HG03342 (cell line): ENCODE measurements around the gene BTBD1.

Experiments used
- ATAC-seq: cut with Tn5 transposase; IDR thresholded peaks from one replicate; pipeline ENCODE4 v1.9.1; 2021; ENCODE audit warnings: mild to moderate bottlenecking, moderate library complexity; ENCODE audit not compliant: unreplicated experiment

Gene BTBD1

DNA sequence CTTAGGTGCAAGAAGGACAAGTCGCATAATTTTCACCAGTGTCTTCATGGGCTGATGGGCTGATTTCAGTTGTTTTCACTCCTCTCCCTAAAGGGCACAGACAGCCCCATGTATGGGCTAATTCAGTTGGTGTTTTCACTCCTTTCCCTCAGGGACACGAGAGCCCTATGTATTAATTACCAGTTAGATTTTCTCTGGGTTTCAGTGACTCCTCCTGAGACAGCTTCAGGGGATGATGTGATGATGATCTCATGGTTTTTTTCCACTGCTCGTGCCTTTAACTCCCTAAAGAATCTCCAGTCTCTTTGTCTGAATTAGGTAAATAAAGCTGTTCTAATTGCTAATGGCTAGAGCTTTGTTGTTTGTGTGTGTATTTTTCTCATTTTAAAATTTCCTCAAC is 71.1 kb downstream of the BTBD1 start:
- no peak for ATAC-seq

DNA sequence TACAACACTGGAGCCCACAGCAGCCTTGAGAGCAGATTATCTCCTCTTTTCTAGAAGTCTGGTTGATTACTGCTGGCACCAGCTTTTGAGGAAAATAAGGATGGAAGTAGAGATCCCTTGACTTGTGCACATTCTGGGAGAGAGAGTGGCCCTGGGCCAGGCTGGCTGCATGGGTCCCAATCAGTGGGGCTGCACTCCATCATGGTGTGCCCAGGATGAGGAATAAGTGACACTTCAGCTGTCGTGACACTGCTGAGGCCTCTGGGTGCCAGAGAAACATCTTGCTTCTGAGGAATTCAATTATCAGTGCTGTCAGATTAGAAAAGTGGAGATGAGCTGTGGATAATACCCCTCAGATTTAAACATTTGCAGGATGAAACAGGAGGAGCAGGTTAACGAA is 72.0 kb downstream of the BTBD1 start:
- no peak for ATAC-seq

DNA sequence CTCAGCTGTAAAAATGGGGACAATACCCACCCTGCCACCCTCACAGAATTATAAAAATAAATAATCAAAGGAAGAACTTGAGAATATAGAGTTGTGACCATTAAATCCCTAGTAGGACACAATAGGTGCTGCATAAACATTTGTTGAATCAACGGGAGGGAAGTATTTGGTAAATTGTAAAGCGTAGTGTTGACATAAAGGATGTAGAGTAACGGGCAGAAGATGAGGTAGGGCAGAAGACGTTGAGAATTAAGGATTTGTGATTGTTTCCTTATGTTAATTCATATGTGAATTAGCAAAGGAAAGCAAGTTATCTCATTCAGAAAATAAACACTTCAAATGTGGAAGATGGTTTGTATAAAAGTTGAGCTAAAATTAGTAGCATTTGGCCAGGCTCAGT is 73.9 kb downstream of the BTBD1 start:
- ATAC-seq = no peak

DNA sequence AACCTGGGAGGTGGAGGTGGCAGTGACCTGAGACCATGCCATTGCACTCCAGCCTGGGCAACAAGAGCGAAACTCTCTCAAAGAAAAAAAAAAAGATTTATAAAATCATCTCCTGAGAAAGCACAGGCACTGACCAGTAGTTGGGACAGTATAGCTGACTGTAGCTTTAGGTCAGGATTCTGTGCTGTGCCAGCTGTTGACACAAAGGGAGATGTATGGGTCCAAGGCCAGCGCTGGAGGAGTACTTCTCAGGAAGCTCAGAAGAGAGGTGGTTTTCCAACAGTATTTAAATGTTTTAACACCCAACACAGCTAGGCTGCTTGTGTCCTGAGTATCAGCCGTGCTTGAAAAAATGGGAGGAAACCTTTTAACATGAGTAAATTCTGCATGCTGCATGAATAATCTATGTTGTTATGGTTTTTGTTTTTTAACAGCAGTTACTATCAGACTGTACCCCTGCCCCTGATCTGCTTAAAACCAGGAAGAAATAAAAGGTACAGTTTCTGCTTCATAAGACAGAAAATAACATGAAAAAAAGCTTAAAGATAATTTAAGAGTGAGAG is 74.5 kb downstream of the BTBD1 start:
- no peak for ATAC-seq

DNA sequence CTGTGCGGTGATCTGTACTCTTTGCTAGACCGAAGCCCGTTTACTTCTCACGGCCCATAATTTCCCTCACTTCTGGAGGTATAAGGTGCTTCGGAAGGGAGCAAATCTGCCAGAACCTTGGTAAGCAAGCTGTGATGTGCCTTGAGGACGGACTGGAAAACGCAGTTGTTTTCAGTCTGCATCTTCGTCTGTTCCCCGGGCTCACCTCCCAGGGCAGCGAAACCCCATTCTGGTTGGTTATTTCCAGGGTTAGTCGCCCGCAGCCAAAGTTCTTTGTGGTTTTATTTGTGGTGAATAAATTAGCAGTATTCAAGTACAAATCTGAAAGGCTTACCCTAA is 80.6 kb downstream of the BTBD1 start:
- ATAC-seq = peak; percentile 32

DNA sequence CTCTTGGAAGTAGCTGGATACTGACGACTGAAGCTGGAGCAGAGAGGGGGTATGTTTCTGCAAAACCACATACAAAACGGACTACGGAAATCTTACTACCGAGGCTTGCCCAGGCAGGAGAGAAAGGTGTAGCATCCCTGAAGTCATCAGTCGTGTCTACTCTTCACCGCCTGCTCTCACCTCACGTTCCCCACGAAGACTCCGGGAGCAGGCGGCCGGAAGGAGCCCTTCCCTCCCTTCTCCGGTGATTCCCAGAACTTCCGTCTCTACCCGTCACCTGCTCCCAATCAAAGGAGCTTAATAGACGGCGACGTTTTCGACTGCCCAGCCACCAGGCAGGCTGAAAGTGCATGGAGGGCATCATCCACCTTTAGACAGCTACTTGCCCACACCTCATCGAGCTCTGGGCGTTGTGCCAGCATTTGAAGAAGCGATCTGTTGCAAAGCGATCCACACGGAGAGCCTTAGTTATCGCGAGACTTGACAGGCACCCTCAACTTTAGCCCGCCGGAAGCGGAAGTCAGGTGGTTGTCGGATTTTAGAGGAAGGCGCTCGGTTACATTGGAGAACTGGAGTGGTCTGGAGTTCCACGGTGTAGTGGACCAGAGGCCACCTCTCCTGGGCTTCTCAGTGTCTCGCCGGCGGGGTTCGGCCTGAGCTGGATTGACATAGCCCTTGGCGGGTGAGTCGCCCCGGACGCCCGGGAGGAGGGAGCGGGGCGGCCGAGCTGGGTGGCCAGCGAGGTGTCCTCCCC is 81.2 kb downstream of the BTBD1 start, which contains the start of gene RAMAC:
RAMAC (plus strand) TSS at position 523 of the 754 bp plus-strand sequence. CDS start 2,809 bp downstream, outside the sequence.
- ATAC-seq = peak; percentile 95

DNA sequence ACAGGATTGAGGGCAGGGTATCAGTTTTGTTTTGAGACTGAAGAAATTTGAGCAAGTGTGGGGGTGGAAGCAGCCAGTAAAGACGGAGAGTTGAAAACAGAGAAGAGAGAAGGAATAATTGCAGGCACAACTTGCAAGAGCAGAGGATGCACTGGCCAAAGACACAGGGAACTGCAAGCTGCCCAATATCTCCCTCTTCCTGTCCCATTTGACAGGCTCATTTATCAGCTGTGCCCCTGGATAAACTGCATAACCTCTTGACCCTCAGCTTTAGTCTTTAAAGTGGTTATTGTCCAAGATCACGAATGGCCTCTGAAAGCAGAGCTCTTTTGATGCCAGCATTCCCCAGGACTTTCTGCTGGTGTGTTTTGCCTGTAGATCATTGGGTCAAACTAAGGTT is 86.1 kb downstream of the BTBD1 start:
- ATAC-seq = no peak

DNA sequence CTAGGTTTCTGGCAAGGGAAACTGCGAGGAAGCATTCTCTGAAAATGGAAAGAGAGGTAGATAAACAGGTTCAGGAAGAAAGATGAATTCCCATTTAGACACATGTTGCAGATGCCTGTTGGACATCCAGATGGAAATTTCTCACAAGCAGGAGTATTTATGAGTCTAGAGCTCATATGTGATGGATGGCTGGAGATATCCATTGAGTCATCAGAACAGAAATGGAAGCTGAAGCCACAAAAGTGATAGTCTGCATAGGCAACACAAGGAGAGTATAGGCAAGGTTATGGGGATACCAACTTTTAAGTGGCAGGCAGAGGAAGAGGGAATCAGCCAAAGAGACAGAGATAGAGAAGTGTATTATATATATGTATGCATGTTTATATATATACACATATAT is 87.3 kb downstream of the BTBD1 start:
- ATAC-seq = no peak

DNA sequence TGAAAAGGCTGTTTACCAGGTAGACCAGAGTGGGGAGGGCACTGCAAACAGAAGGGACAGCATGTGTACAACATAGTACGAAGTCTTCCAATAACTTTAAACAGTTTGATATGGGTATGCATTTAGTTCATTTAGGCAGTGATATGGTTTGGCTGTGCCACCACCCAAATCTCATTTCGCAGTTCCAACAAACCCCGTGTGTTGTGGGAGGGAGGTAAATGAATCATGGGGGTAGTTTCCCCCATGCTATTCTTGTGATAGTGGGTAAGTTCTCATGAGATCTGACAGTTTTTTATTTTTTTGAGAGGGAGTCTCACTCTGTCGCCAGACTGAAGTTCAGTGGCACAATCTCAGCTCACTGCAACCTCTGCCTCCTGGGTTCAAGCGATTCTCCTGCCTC is 88.6 kb downstream of the BTBD1 start:
- ATAC-seq = no peak

DNA sequence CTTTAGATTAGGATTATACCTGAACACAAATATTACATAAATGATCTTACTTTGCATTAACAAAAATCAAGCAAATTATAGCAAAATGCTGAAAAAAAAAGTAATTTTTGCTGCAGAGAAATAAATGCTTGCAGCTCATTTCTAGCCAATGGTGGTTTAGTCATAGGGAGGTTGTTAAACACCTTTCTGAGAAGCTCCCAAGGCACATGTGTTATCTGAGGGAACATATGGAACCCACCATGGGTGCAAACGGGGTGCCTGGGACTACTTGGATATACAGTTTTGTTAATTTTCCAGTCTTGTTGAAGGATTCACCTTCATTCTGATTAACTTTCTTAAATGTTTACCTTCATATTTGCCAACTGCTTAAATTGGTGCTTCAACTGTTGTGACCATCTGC is 90.0 kb downstream of the BTBD1 start:
- ATAC-seq = no peak

DNA sequence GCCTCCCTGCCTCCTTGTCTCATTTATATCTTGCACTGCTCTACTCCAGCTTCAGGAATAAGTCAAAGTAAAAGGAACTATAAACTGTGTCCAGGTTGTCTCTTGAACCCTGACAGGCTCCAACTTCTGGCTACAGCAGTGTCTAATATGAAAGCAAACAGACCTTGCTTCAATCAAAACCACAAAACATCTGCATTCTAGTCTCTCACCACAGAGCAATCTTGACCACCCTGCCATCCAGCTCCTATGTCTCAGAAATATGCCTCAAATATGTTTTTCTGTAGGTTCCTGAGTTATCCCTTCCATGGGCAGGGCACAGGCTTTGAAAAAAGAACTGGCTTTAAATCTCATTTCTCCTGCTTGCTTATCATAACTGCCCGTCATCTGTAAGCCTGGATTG is 94.1 kb downstream of the BTBD1 start:
- no peak for ATAC-seq

DNA sequence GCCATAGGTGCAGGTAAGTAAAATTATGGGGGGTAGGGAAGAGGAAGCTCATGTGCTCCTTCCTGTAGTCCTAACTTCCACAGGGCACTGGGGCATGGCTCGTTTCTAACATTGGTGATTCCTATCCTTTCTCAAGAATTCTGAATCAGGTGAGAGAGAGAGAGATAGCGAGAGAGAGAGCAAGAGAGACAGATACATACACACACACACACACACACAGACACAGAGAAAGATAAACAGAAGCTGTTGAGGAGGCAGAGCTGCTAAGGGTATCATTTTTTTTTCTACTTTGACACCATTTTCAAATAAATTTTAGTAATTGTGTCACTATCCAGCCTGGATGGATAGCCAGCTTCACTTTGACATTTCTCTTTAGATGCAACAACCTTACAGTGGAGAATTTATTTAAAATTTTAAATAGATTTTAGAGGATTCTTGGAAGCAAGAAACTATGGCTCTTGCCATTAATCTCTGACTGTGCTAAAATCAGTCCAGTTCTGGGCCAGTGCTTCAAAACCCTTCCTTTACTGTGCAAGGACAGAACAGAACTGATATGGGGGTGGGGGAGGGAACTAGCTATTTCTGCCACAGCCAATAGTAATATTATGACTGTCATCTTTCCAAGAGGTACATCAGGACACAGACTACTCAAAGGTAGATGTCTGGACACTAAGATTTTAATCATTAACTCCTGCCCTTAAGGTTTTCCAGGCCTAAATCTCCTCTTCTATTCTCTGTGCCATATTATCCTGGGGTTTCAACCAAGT is 95.7 kb downstream of the BTBD1 start:
- ATAC-seq = no peak

DNA sequence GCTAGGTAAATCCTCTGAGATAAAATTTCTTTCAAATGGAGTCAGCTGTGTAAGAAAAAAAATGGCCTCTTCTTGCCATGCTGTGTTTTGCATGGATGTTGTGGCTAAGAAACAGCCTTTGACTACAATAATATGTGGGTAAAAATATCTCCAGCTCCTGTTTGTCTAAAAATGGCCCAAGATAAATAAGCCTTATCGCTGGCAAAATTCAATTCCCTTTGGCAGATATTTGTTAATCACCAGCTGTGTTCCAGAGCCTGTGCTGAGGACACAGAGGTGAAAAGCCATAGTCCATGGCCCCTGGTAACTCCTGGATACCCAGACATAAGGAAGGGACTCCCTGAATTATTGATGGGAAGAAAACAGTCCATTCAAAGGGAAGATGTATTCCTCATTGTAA is 96.4 kb downstream of the BTBD1 start:
- ATAC-seq = no peak

DNA sequence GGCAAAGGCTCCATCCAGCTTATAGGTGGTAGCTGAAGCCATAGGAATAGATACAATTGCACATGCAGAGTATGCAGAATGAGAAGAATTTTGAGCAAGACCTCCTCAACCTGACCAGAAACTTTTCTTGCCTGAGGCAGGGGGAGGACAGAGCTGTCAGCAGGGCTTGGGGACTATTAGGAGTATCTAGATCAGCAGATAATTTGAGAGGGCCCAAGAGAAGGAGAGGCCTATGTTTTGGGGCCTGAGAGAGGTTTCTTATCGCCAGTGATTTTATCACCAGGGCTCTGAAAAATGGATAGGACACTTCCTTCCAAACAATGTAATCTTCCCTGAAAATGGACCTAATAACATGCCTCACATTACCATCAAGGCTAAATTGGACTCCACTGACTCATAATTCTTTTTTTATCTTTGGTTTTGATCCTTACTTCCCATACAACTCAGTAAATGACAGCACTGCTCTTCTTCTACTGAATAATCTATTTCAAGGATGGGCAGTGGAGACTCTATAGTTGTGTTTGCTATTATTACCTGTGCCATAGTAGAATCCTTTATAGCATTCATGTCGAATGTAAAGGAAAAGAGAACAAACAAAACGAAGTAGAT is 96.9 kb downstream of the BTBD1 start:
- no peak for ATAC-seq

DNA sequence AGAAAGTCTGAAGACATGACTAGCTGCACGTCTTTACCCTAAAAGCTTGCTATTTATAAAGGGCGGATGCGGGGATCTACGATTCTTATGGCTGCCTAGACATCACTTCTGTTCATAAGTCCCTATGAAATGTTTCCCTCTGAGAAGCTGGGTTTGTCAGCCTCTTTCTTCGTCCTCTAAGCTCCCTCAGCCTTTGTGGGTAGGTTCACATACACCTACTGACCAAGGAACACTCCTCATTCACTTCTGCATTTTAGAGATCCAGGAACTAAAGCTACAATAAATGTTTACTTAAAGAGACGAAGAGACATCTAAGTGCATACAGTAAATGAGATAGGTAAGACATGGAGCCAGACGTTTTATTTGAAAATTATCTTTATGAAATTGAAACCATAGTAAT is 97.7 kb downstream of the BTBD1 start:
- no peak for ATAC-seq

DNA sequence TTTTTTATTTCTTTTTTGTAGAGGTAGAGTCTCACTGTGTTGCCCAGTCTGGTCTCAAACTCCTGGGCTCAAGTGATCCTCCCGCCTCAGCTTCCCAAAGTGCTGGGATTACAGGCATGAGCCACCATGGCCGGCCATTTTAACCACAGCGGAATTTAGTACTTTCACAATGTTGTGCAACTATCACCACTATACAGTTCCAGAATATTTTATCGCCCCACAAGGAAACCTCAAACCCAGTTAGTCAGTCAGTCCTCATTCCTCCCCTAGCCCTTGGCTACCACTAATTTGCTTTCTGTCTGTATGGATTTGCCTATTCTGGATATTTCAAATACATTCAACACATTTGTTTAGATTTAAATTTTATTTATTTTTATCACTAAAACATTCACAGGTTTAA is 99.0 kb downstream of the BTBD1 start:
- ATAC-seq = no peak

DNA sequence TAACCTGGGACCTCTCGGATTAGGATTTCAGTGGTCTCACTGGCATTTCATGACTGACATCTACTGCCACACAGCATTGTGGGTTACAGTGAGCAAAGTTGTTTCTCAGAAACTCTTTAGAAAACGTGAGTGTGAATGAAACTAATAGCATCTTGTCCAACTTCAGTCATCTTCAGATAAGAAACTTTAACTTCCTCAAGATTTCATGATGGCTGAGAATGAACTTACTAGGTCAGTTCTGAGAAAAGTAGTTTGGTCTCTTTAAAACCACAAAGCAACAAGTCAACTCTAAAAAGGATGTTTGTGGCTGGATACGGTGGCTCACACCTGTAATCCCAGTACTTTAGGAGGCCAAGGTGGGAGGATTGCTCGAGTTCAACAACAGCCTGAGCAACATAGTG is 100.4 kb downstream of the BTBD1 start:
- peak; percentile 76 for ATAC-seq
